ENCODE results near the gene GREB1. TPM values are rescaled to one million over a fixed set of nuclear protein-coding genes. Genes with fewer than 3 reads are reported as not detected.

Gene GREB1
- total and polyA plus RNA-seq, 2 of the 4 experiments (the other 2 are of a cell fraction): 0.05 TPM; not detected in 1

GRCh38 chr2:11521775-11522174, 12.1 kb upstream of the GREB1 start:
- H2BK15ac ChIP-seq (ENCODE audit: low read depth, low read length): no peak overlapping the region
- no peak overlapping the region for H3K14ac ChIP-seq (replicated peaks; ENCODE audit: low read depth, low read length)
- no peaks in the 10 kb centered on the region for H4K20me1 ChIP-seq (ENCODE audit: insufficient read depth, low read length)
- no peak overlapping the region for H3K4me3 ChIP-seq (ENCODE audit: insufficient read depth, low read depth, low read length)
- H3K9ac ChIP-seq (ENCODE audit: low read depth, low read length): no peak overlapping the region
- no peak overlapping the region for H2BK120ac ChIP-seq (ENCODE audit: low read depth, low read length)
- ATAC-seq (ENCODE audit: low read depth): no peak
- BruUV-seq (replicated peaks): no TSS peak
- H3K79me1 ChIP-seq (ENCODE audit: low read depth in 1 of 2, low read length in 2 of 2): no peaks in the 10 kb centered on the region
- no peaks in the 10 kb centered on the region for H3K9me1 ChIP-seq (ENCODE audit: insufficient read depth, low read length)
- no peak overlapping the region for H2AK5ac ChIP-seq (ENCODE audit: low read depth, low read length)
- no peak for DNase-seq
- H3K23ac ChIP-seq (ENCODE audit: low read depth, low read length): no peak overlapping the region
- CTCF ChIA-PET: no interaction called here
- no peak overlapping the region for H3K4ac ChIP-seq (ENCODE audit: low read depth, low read length)
- dilution Hi-C loops (cut with HindIII; ENCODE audit: low sequenced_read_pairs, unreplicated experiment) (no loop called here), intact Hi-C loops (cut with micrococcal nuclease) (no loop called here), in situ Hi-C loops (cut with MboI; ENCODE audit: low sequenced_read_pairs) (no loop called here)
- no peak overlapping the region for H4K8ac ChIP-seq (ENCODE audit: low read depth in 2 of 2, low read length in 2 of 2)
- no peak overlapping the region for H3K4me2 ChIP-seq (ENCODE audit: low read depth, low read length)
- no peak overlapping the region for H4K91ac ChIP-seq (ENCODE audit: insufficient read depth, low read depth, low read length)
- no peaks in the 10 kb centered on the region for H3K4me1 ChIP-seq (ENCODE audit: control insufficient read depth, insufficient read depth, low read length)
- H3K27me3 ChIP-seq (ENCODE audit: control insufficient read depth, insufficient read depth, low read length): peaks cover 13% of the 10 kb centered on the region
- no peak overlapping the region for H2AFZ ChIP-seq (replicated peaks; ENCODE audit: low read length, poor library complexity)
- no peak overlapping the region for H3K56ac ChIP-seq (ENCODE audit: extremely low read depth, insufficient read depth, low read length)
- no peak overlapping the region for H3K27ac ChIP-seq (ENCODE audit: insufficient read depth, low read length)
- H4K5ac ChIP-seq (ENCODE audit: low read depth, low read length): no peak overlapping the region
- TF ChIP-seq ELK1 (IDR thresholded peaks at IDR 0.05; ENCODE audit: borderline replicate concordance, low read depth, low read length) (no peak), NFE2L2 (IDR thresholded peaks at IDR 0.05; ENCODE audit: low read depth, low read length) (no peak), SMC3 (IDR thresholded peaks at IDR 0.05; ENCODE audit: low read depth, low read length) (no peak), USF2 (IDR thresholded peaks at IDR 0.05; ENCODE audit: low read depth, low read length) (no peak), CHD1 (IDR thresholded peaks at IDR 0.05; ENCODE audit: low read depth, low read length) (no peak), MXI1 (IDR thresholded peaks at IDR 0.05; ENCODE audit: borderline replicate concordance, low read depth, low read length) (no peak), MAZ (IDR thresholded peaks at IDR 0.05; ENCODE audit: borderline replicate concordance, low read depth, low read length) (no peak), RAD21 (IDR thresholded peaks at IDR 0.05; ENCODE audit: low read length) (no peak), CEBPB (IDR thresholded peaks at IDR 0.05; ENCODE audit: low read depth, low read length) (no peak), BHLHE40 (IDR thresholded peaks at IDR 0.05; ENCODE audit: low read depth, low read length) (no peak), RFX5 (IDR thresholded peaks at IDR 0.05; ENCODE audit: low read depth, low read length) (no peak), CTCF (conservative IDR thresholded peaks at IDR 0.05; ENCODE audit: low read depth, low read length) (no peak), RCOR1 (IDR thresholded peaks at IDR 0.05; ENCODE audit: insufficient replicate concordance, low read length) (no peak), FOS (IDR thresholded peaks at IDR 0.05; ENCODE audit: low read depth, low read length) (no peak)
- H2AK9ac ChIP-seq (replicated peaks; ENCODE audit: low read depth, low read length, poor library complexity): no peak overlapping the region
- H3K18ac ChIP-seq (ENCODE audit: low read depth, low read length): no peak overlapping the region
- H2BK5ac ChIP-seq (ENCODE audit: low read depth, low read length, poor library complexity, severe bottlenecking): no peak overlapping the region
- WGBS, 2 experiments (ENCODE audit: extremely low coverage in 2 of 2, insufficient read length in 1 of 2): 83% methylated on average over 1 of the region's 8 CpGs; no CpG with 5 or more reads in 1 of the 2 experiments
- POLR2A ChIA-PET (ENCODE audit: unreplicated experiment): no interaction called here
- H3K36me3 ChIP-seq (ENCODE audit: control insufficient read depth, insufficient read depth, low read length): no peaks in the 10 kb centered on the region
- no peak overlapping the region for H2BK20ac ChIP-seq (ENCODE audit: low read depth, low read length)
- no peaks in the 10 kb centered on the region for H3K9me3 ChIP-seq (ENCODE audit: control insufficient read depth, insufficient read depth, low read length)

All from IMR-90 (cell line).